OCI-LY3 (cell line): Measurements from ENCODE around the gene LAMTOR1.

Experiments used
- H2AFZ ChIP-seq: fragments of 200-600, 300-600 bp; shearing (Covaris generic); 2 replicates; pipeline ENCODE4 v1.6.0; 2014; ENCODE audit warnings: antibody characterized with exemption, low read depth, low read length
- H3K27ac ChIP-seq: fragments of 200-600, 300-600 bp; sonication (generic); 2 replicates; pipeline ENCODE4 v1.5.1; 2014; ENCODE audit warnings: mild to moderate bottlenecking, low read length, moderate library complexity, mixed read lengths
- H3K27me3 ChIP-seq: fragments of 200-600, 300-600 bp; sonication (generic); 2 replicates; pipeline ENCODE4 v1.6.1; 2014; ENCODE audit warnings: low read depth, low read length, mixed read lengths
- H3K36me3 ChIP-seq: fragments of 200-600, 300-600 bp; sonication (generic); replicated peaks from 2 replicates; pipeline ENCODE3; 2014; ENCODE audit warnings: low read depth, low read length, mixed read lengths
- H3K4me1 ChIP-seq: fragments of 300-600, 200-600 bp; sonication (generic); 2 replicates; pipeline ENCODE4 v1.6.1; 2014; ENCODE audit warnings: low read length, mixed read lengths
- H3K4me2 ChIP-seq: fragments of 200-600, 300-600 bp; sonication (generic); 2 replicates; pipeline ENCODE4 v1.6.1; 2014; ENCODE audit warnings: low read length, mixed read lengths
- H3K4me3 ChIP-seq: fragments of 300-600, 200-600 bp; sonication (generic); 2 replicates; pipeline ENCODE4 v1.5.1; 2014; ENCODE audit warnings: antibody characterized with exemption, mild to moderate bottlenecking, low read length, moderate library complexity
- H3K79me2 ChIP-seq: fragments of 300-600, 200-600 bp; shearing (Covaris generic); 2 replicates; pipeline ENCODE4 v1.6.1; 2014; ENCODE audit warnings: mild to moderate bottlenecking, low read length, mixed read lengths
- H3K9ac ChIP-seq: fragments of 300-600, 200-600 bp; shearing (Covaris generic); 2 replicates; pipeline ENCODE4 v1.6.0; 2014; ENCODE audit warnings: mild to moderate bottlenecking, low read length, moderate library complexity
- H3K9me3 ChIP-seq: fragments of 200-600, 300-600 bp; shearing (Covaris generic); 2 replicates; pipeline ENCODE4 v1.6.1; 2014; ENCODE audit warnings: low read length, mixed read lengths; ENCODE audit not compliant: insufficient read depth
- H4K20me1 ChIP-seq: fragments of 200-600, 300-600 bp; sonication (generic); 2 replicates; pipeline ENCODE4 v1.6.1; 2016; ENCODE audit warnings: low read length, mixed read lengths; ENCODE audit not compliant: insufficient read depth
- EZH2phosphoT487 ChIP-seq: fragments of 200-600 bp; shearing (Covaris generic); IDR thresholded peaks from 2 replicates; pipeline ENCODE4 v1.6.1; 2018; ENCODE audit warnings: antibody characterized with exemption, mixed run types, low read depth
- TF ChIP-seq, protein P1 (sequence below): fragments of 200-600, 300-600 bp; sonication (generic); IDR thresholded peaks from 2 replicates; pipeline ENCODE4 v1.5.1; 2014; ENCODE audit warnings: antibody characterized with exemption, low read length, low read depth

Gene LAMTOR1

DNA sequence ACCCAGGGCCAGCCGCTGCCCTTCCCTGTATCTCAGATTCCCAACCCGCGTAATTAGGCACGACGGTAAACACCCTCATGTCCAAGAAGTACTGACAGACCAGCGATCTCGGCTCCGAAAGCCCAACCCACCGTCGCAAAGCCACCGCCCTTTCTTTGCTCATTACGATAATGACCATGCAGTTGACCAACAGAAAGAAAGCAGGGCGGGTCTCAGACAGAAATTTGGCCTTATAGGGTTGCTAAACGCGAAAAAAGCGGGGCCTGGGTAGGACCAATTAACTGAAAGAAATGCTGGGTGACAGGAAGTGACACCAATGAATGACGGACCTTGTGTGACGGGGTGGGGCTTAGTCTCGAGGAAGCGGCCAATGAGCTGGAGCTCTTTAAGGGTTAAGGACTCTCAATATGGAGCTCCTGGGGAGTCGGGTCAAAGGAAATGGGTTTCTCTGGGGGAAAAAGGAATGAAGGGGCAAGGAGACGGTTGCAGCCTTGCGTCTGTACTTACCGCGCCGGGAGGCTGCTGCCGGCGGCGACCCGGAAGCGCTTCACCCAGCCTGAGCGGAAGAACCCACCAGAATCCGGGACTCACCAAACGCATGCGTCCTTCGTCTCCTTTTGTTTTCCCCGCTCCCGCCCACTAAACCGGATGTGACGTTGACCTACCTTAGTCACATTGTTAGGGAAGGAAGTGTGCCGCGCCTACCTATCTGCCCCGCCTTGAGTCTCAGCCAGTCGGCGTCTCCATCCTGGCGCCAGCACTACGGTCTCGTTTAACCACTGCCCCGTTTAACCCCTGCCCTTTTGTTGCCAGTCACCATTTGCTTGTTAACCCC is 9.3 kb upstream of the LAMTOR1 start, which contains the start of gene ANAPC15:
Gene ANAPC15, minus strand, starts transcription at position 553 of the 835 bp plus-strand sequence. CDS start 1,419 bp downstream, outside the sequence.
- no peaks in the 10 kb centered on the region for H3K9me3 ChIP-seq
- H3K4me2 ChIP-seq = peak within 1 kb of the TSS; percentile 99
- peak within 1 kb of the TSS; percentile 90 for H2AFZ ChIP-seq
- 0 out of 2 replicates have a peak, but pooled peaks cover 3% of the 10 kb centered on the region for H3K79me2 ChIP-seq
- peak within 1 kb of the TSS; percentile 88 for H3K9ac ChIP-seq
- peak within 1 kb of the TSS; percentile 85 for H3K27ac ChIP-seq
- no peaks in the 10 kb centered on the region for H3K27me3 ChIP-seq
- H3K4me1 ChIP-seq = peaks cover 15% of the 10 kb centered on the region
- peak within 1 kb of the TSS; percentile 87 for H3K4me3 ChIP-seq
- H3K36me3 ChIP-seq = peaks cover 3% of the 10 kb centered on the region
- no peaks in the 10 kb centered on the region for H4K20me1 ChIP-seq
- TF ChIP-seq, protein P1, sequence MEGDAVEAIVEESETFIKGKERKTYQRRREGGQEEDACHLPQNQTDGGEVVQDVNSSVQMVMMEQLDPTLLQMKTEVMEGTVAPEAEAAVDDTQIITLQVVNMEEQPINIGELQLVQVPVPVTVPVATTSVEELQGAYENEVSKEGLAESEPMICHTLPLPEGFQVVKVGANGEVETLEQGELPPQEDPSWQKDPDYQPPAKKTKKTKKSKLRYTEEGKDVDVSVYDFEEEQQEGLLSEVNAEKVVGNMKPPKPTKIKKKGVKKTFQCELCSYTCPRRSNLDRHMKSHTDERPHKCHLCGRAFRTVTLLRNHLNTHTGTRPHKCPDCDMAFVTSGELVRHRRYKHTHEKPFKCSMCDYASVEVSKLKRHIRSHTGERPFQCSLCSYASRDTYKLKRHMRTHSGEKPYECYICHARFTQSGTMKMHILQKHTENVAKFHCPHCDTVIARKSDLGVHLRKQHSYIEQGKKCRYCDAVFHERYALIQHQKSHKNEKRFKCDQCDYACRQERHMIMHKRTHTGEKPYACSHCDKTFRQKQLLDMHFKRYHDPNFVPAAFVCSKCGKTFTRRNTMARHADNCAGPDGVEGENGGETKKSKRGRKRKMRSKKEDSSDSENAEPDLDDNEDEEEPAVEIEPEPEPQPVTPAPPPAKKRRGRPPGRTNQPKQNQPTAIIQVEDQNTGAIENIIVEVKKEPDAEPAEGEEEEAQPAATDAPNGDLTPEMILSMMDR = no peak
- no peak for TF ChIP-seq EZH2phosphoT487

DNA sequence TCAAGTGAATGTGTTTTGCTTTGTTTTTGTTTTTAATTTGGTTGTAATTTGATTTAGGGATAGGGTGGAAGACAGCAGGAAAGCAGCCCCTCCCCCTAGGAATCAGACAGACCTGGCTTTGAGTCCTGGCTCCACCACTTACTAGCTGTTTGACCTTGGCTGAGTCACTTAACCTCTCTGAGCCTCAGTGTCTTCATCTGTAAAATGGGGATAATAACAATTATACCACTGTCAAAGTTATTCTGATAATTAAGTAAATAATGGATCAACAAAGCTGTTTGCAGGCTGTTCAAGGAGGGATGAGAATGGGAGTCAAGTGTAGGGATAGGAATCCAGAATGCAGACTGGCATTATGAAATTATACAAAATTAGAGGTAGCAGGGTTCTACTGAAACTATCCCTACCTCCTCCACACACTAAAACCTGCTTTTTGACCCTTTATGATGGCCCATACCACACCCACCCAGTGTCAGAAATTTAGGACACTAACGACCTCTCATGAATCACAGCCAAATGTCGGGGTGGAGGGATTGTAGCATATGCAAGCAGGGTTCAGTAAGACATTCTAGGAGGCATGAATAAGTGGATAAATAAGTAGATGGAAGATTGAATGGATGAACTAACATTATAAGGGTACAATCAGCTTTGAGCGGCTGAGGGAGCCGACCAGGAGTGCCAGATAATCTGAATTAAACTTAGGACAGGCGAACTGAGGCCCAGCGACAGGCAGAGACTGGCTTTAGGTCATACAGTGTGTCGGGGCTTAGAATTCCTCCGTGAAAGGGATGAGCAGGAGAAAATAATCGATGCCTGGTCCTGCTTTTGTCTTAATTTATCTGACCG is 8.4 kb upstream of the LAMTOR1 start:
- H4K20me1 ChIP-seq = no peaks in the 10 kb centered on the region
- H3K27ac ChIP-seq = peak overlapping the region; percentile 85
- H3K4me1 ChIP-seq = peaks cover 15% of the 10 kb centered on the region
- H3K9ac ChIP-seq = peak overlapping the region; percentile 88
- H3K27me3 ChIP-seq = no peaks in the 10 kb centered on the region
- peak overlapping the region; percentile 8; the same call in 1 of the 2 replicates for H2AFZ ChIP-seq
- 0 out of 2 replicates have a peak, but pooled peaks cover 3% of the 10 kb centered on the region for H3K79me2 ChIP-seq
- no peak for TF ChIP-seq EZH2phosphoT487
- TF ChIP-seq, protein P1 = no peak
- peaks cover 3% of the 10 kb centered on the region for H3K36me3 ChIP-seq
- peak overlapping the region; percentile 87 for H3K4me3 ChIP-seq
- H3K9me3 ChIP-seq = no peaks in the 10 kb centered on the region
- H3K4me2 ChIP-seq = peak overlapping the region; percentile 99

DNA sequence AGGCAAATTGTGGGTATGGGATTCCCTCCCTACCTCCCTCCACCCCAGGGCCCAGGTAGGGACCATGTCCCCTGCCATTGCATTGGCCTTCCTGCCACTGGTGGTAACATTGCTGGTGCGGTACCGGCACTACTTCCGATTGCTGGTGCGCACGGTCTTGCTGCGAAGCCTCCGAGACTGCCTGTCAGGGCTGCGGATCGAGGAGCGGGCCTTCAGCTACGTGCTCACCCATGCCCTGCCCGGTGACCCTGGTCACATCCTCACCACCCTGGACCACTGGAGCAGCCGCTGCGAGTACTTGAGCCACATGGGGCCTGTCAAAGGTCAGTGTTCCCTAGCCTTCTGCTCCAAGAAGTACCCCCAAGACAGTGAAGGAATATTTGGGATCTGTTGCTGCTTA is 2.8 kb upstream of the LAMTOR1 start, which contains the start of gene TOMT:
Gene TOMT, plus strand, starts transcription at position 37 of the 400 bp plus-strand sequence. Its CDS starts 28 bp downstream, at position 65.
- Histone ChIP-seq H4K20me1 (no peaks in the 10 kb centered on the region), H3K27ac (no peak within 1 kb of the TSS), H3K27me3 (no peaks in the 10 kb centered on the region), H3K4me3 (no peak within 1 kb of the TSS), H3K4me2 (no peak within 1 kb of the TSS), H3K9ac (no peak within 1 kb of the TSS), H3K9me3 (no peaks in the 10 kb centered on the region), H3K79me2 (peaks cover 22% of the 10 kb centered on the region), H3K36me3 (peaks cover 9% of the 10 kb centered on the region), H3K4me1 (peaks cover 20% of the 10 kb centered on the region), H2AFZ (no peak within 1 kb of the TSS)
- TF ChIP-seq EZH2phosphoT487 = no peak
- TF ChIP-seq, protein P1 = no peak

DNA sequence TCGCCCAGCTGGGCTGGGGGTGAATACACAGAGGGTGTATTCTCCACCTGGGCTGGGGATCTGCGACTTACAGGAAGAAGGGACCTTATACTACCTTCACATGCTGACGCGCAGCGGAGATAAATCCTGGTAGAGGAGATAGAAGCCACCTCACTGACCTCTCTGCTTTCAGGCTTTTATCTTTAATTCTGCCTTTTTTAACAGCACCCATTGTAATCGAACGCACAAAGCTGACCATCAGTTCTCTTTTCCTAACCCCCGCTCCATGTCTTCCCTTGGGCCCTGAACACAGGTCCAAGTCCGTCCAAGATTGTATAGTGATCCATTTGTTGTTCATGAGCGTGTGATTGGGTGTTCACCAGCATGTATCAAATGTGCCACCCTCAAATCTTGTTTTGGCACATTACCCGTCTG is 664 bp upstream of the LAMTOR1 start:
- peaks cover 11% of the 10 kb centered on the region for H3K36me3 ChIP-seq
- H3K4me3 ChIP-seq = peak overlapping the region; percentile 97
- H3K9ac ChIP-seq = peak overlapping the region; percentile 41; the same call in 1 of the 2 replicates
- TF ChIP-seq, protein P1 = no peak
- TF ChIP-seq EZH2phosphoT487 = no peak
- peaks cover 39% of the 10 kb centered on the region for H3K79me2 ChIP-seq
- no peaks in the 10 kb centered on the region for H3K27me3 ChIP-seq
- peak overlapping the region; percentile 90 for H3K4me2 ChIP-seq
- peak overlapping the region; percentile 40 for H3K27ac ChIP-seq
- no peaks in the 10 kb centered on the region for H3K9me3 ChIP-seq
- no peaks in the 10 kb centered on the region for H4K20me1 ChIP-seq
- peaks cover 20% of the 10 kb centered on the region for H3K4me1 ChIP-seq
- H2AFZ ChIP-seq = no peak overlapping the region
